Measurements from ENCODE around the gene PPIG. TPM values are rescaled to one million over a fixed set of nuclear protein-coding genes. Genes with fewer than 3 reads are reported as not detected.

PPIG gene
- total and polyA plus RNA-seq, 7 experiments from 2014 or later: 50.6 to 104 (median 73.7) TPM

DNA sequence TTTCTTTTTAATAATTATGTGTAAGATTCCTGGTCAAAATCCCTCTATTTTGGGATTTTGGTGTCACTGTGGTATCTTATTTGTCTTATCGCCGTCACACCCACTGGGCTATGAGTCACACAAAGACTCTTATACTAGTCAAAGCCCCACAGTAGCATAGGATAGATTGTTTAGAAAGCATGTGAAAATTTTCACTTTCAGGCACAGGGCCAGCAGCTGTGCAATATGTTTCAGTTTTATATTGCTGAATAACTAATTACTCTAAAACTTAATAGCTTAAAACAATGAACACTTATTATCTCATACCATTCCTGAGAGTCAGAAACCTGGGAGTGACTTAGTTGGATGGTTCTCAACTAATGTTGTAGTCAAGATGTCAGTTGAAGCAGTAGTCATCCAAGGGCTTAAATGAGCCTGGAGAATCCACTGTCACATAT, 86.1 kb downstream of the PPIG start:
- H3K4me3 Mint-ChIP-seq: no peak overlapping the region
- Histone ChIP-seq H3K4me3 (ENCODE audit: low read length) (no peak overlapping the region), H3K27ac (ENCODE audit: low read depth, low read length) (no peak overlapping the region), H3K9me3 (ENCODE audit: control insufficient read depth in 2 of 3, low read length in 3 of 3) (no peaks in the 10 kb centered on the region), H3K27me3 (ENCODE audit: control insufficient read depth in 2 of 2, insufficient read depth in 2 of 2, low read length in 2 of 2) (no peaks in the 10 kb centered on the region), H3K36me3 (ENCODE audit: control insufficient read depth in 2 of 3, insufficient read depth in 3 of 3, low read length in 3 of 3) (no peaks in the 10 kb centered on the region), H3K4me1 (ENCODE audit: control insufficient read depth in 2 of 2, insufficient read depth in 2 of 2, low read length in 2 of 2) (peaks cover 0 to 2% of the 10 kb centered on the region in 2 donors)
- CTCF ChIA-PET: interaction anchor here (0.6 to 0.7 kb wide), 2 partner anchors 9 to 97 kb away, joined by 3 read pairs; no protein-coding TSS in a partner anchor
- H3K4me1 Mint-ChIP-seq: no peaks in the 10 kb centered on the region
- no peaks in the 10 kb centered on the region for H3K36me3 Mint-ChIP-seq
- no peak overlapping the region for H3K27ac Mint-ChIP-seq
- H3K9me3 Mint-ChIP-seq: peaks cover 0 to 4% (median 0%) of the 10 kb centered on the region in 11 donors
- ATAC-seq (no peak), DNase-seq (no peak)
- intact Hi-C loops (cut with micrococcal nuclease): no loop called here
- POLR2A ChIA-PET: no interaction called here
- peaks cover 8 to 19% (median 10%) of the 10 kb centered on the region in 5 donors for H3K27me3 Mint-ChIP-seq

DNA sequence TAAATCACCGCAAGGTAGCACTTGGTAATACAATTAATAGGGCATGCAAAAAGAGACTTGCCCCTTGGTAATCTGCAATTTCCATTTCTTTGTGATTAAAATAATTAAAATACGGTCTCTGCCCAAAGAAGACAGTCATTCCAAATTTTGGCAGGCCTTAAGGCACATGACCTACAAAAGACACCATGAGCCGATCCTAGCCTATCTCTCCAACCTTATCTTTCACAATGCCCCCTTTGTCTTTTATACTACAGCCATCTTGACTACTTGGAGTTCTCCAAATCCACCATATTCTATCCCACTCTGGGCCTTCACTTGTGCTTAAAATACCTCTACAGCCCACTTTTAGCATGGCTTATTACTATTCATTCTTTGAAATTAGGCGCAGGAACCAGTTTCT, 86.8 kb downstream of the PPIG start:
- H3K27me3 Mint-ChIP-seq: peaks cover 8 to 19% (median 10%) of the 10 kb centered on the region in 5 donors
- intact Hi-C loops (cut with micrococcal nuclease): no loop called here
- peaks cover 0 to 4% (median 0%) of the 10 kb centered on the region in 11 donors for H3K9me3 Mint-ChIP-seq
- no peaks in the 10 kb centered on the region for H3K36me3 ChIP-seq (ENCODE audit: control insufficient read depth in 2 of 3, insufficient read depth in 3 of 3, low read length in 3 of 3)
- H3K4me1 Mint-ChIP-seq: no peaks in the 10 kb centered on the region
- no peaks in the 10 kb centered on the region for H3K4me1 ChIP-seq (ENCODE audit: control insufficient read depth in 2 of 2, insufficient read depth in 2 of 2, low read length in 2 of 2)
- no peak overlapping the region for H3K4me3 ChIP-seq (ENCODE audit: low read length)
- no peaks in the 10 kb centered on the region for H3K27me3 ChIP-seq (ENCODE audit: control insufficient read depth in 2 of 2, insufficient read depth in 2 of 2, low read length in 2 of 2)
- POLR2A ChIA-PET: no interaction called here
- ATAC-seq: no peak
- H3K27ac Mint-ChIP-seq: no peak overlapping the region
- H3K36me3 Mint-ChIP-seq: no peaks in the 10 kb centered on the region
- H3K27ac ChIP-seq (ENCODE audit: low read depth, low read length): no peak overlapping the region
- no peak overlapping the region for H3K4me3 Mint-ChIP-seq
- no peak for DNase-seq
- no peaks in the 10 kb centered on the region for H3K9me3 ChIP-seq (ENCODE audit: control insufficient read depth in 2 of 3, low read length in 3 of 3)
- CTCF ChIA-PET: no interaction called here

DNA sequence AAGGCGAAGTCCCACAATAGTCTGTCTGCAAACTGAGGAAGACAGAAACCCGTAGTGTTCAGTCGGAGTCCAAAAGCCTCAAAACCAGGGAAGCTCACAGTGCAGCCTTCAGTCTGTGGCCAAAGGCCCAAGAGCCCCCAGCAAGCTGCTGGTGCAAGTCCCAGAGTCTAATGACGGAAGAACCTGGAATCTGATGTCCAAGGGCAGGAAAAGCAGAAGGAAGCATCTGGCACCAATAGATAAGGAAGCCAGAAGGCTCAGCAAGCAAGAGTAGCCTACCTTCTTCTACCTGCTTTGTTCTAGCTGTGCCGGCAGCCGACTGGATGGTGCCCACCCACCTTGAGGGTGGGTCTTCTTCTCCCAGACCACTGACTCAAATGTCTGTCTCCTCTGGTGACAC, 88.3 kb downstream of the PPIG start:
- Mint-ChIP-seq H3K27ac (no peak overlapping the region), H3K9me3 (peaks cover 0 to 4% (median 0%) of the 10 kb centered on the region in 11 donors), H3K27me3 (peaks cover 5 to 23% (median 10%) of the 10 kb centered on the region in 5 donors), H3K4me3 (no peak overlapping the region), H3K4me1 (no peaks in the 10 kb centered on the region), H3K36me3 (no peaks in the 10 kb centered on the region)
- CTCF ChIA-PET: no interaction called here
- DNase-seq: no peak
- Histone ChIP-seq H3K4me1 (ENCODE audit: control insufficient read depth in 2 of 2, insufficient read depth in 2 of 2, low read length in 2 of 2) (no peaks in the 10 kb centered on the region), H3K9me3 (ENCODE audit: control insufficient read depth in 2 of 3, low read length in 3 of 3) (no peaks in the 10 kb centered on the region), H3K36me3 (ENCODE audit: control insufficient read depth in 2 of 3, insufficient read depth in 3 of 3, low read length in 3 of 3) (no peaks in the 10 kb centered on the region), H3K4me3 (ENCODE audit: low read length) (no peak overlapping the region), H3K27ac (ENCODE audit: low read depth, low read length) (no peak overlapping the region), H3K27me3 (ENCODE audit: control insufficient read depth in 2 of 2, insufficient read depth in 2 of 2, low read length in 2 of 2) (no peaks in the 10 kb centered on the region)
- no peak for ATAC-seq
- POLR2A ChIA-PET: no interaction called here
- intact Hi-C loops (cut with micrococcal nuclease): no loop called here

DNA sequence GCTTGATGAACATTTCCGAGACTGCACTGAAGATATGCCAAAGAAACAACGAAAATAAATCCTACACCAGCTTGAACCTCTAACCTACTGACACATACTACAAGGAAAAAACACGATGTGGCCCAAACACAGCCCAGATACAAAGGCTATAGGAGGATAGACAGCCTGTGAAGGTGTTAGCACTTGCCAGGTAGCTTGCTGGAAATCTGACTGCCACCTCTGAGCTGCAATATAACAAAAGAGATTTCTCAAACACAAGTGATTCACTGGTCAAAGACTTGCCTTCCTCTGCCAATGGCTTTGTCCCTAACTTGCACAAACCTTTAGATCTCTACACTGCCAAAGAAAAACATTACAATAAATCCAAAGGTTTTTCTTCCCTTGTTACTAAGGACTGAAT, 89.0 kb downstream of the PPIG start:
- H3K36me3 Mint-ChIP-seq: no peaks in the 10 kb centered on the region
- ChIA-PET POLR2A (no interaction called here), CTCF (no interaction called here)
- Histone ChIP-seq H3K4me1 (ENCODE audit: control insufficient read depth in 2 of 2, insufficient read depth in 2 of 2, low read length in 2 of 2) (no peaks in the 10 kb centered on the region), H3K9me3 (ENCODE audit: control insufficient read depth in 2 of 3, low read length in 3 of 3) (no peaks in the 10 kb centered on the region), H3K36me3 (ENCODE audit: control insufficient read depth in 2 of 3, insufficient read depth in 3 of 3, low read length in 3 of 3) (no peaks in the 10 kb centered on the region), H3K27ac (ENCODE audit: low read depth, low read length) (no peak overlapping the region), H3K27me3 (ENCODE audit: control insufficient read depth in 2 of 2, insufficient read depth in 2 of 2, low read length in 2 of 2) (no peaks in the 10 kb centered on the region), H3K4me3 (ENCODE audit: low read length) (no peak overlapping the region)
- intact Hi-C loops (cut with micrococcal nuclease): no loop called here
- DNase-seq (no peak), ATAC-seq (no peak)
- no peak overlapping the region for H3K27ac Mint-ChIP-seq
- H3K4me1 Mint-ChIP-seq: no peaks in the 10 kb centered on the region
- H3K9me3 Mint-ChIP-seq: peaks cover 0 to 4% (median 0%) of the 10 kb centered on the region in 11 donors
- no peak overlapping the region for H3K4me3 Mint-ChIP-seq
- H3K27me3 Mint-ChIP-seq: peaks cover 5 to 23% (median 10%) of the 10 kb centered on the region in 5 donors

DNA sequence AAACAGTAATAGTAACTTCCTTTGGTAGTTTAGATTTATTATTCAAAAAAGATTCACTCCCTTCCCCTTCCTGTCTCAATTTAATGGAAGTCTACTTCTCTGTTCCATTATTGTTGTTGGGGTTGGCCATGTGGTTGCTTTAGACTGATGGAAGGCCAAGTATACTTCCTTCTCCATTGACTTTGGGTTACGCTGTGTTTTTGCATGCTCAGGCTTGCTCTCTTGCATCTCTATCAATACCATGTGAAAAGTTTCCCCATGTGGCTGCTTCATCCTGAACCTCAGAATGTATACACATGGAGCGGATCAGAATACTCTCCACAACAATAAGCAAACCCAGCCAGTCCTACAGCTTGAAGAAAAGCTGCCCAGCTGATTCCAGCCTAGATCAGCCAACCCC, 89.8 kb downstream of the PPIG start:
- H3K36me3 ChIP-seq (ENCODE audit: control insufficient read depth in 2 of 3, insufficient read depth in 3 of 3, low read length in 3 of 3): no peaks in the 10 kb centered on the region
- no peaks in the 10 kb centered on the region for H3K36me3 Mint-ChIP-seq
- no peak overlapping the region for H3K27ac ChIP-seq (ENCODE audit: low read depth, low read length)
- no peaks in the 10 kb centered on the region for H3K9me3 ChIP-seq (ENCODE audit: control insufficient read depth in 2 of 3, low read length in 3 of 3)
- H3K9me3 Mint-ChIP-seq: peaks cover 0 to 3% (median 0%) of the 10 kb centered on the region in 11 donors
- no peak for DNase-seq
- POLR2A ChIA-PET: no interaction called here
- intact Hi-C loops (cut with micrococcal nuclease): no loop called here
- CTCF ChIA-PET: no interaction called here
- H3K27ac Mint-ChIP-seq: no peak overlapping the region
- H3K4me1 Mint-ChIP-seq: no peaks in the 10 kb centered on the region
- no peak for ATAC-seq
- no peaks in the 10 kb centered on the region for H3K4me1 ChIP-seq (ENCODE audit: control insufficient read depth in 2 of 2, insufficient read depth in 2 of 2, low read length in 2 of 2)
- peaks cover 5 to 23% (median 10%) of the 10 kb centered on the region in 5 donors for H3K27me3 Mint-ChIP-seq
- no peaks in the 10 kb centered on the region for H3K27me3 ChIP-seq (ENCODE audit: control insufficient read depth in 2 of 2, insufficient read depth in 2 of 2, low read length in 2 of 2)
- no peak overlapping the region for H3K4me3 Mint-ChIP-seq
- no peak overlapping the region for H3K4me3 ChIP-seq (ENCODE audit: low read length)

DNA sequence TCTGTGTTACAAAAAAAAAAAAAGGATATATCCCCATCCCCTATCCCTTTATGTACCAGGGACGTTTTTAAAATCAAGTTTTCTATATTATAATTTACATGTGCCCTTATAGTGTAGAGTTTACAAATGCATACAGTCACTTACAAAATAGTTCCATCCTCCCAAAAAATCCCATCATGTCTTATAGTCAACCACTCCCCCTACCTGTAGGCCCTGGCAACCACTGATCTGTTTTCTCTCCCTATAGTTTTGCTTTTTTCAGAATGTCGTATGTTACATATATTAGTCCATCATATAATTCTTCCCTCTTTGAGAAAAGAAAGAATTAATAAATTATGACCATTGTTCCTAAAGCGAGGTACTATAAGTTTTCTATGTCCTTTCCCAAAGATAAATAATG, 92.2 kb downstream of the PPIG start:
- no peaks in the 10 kb centered on the region for H3K27me3 ChIP-seq (ENCODE audit: control insufficient read depth in 2 of 2, insufficient read depth in 2 of 2, low read length in 2 of 2)
- no peak overlapping the region for H3K27ac ChIP-seq (ENCODE audit: low read depth, low read length)
- H3K27me3 Mint-ChIP-seq: peaks cover 8 to 27% (median 11%) of the 10 kb centered on the region in 5 donors
- no peaks in the 10 kb centered on the region for H3K9me3 ChIP-seq (ENCODE audit: control insufficient read depth in 2 of 3, low read length in 3 of 3)
- ATAC-seq (no peak), DNase-seq (no peak)
- peaks cover 0 to 9% (median 0%) of the 10 kb centered on the region in 11 donors for H3K9me3 Mint-ChIP-seq
- H3K27ac Mint-ChIP-seq: no peak overlapping the region
- ChIA-PET CTCF (no interaction called here), POLR2A (no interaction called here)
- H3K36me3 ChIP-seq (ENCODE audit: control insufficient read depth in 2 of 3, insufficient read depth in 3 of 3, low read length in 3 of 3): no peaks in the 10 kb centered on the region
- no peak overlapping the region for H3K4me3 Mint-ChIP-seq
- no peak overlapping the region for H3K4me3 ChIP-seq (ENCODE audit: low read length)
- no peaks in the 10 kb centered on the region for H3K4me1 Mint-ChIP-seq
- H3K36me3 Mint-ChIP-seq: peaks cover 0 to 2% (median 0%) of the 10 kb centered on the region in 5 donors
- no peaks in the 10 kb centered on the region for H3K4me1 ChIP-seq (ENCODE audit: control insufficient read depth in 2 of 2, insufficient read depth in 2 of 2, low read length in 2 of 2)
- intact Hi-C loops (cut with micrococcal nuclease): no loop called here

DNA sequence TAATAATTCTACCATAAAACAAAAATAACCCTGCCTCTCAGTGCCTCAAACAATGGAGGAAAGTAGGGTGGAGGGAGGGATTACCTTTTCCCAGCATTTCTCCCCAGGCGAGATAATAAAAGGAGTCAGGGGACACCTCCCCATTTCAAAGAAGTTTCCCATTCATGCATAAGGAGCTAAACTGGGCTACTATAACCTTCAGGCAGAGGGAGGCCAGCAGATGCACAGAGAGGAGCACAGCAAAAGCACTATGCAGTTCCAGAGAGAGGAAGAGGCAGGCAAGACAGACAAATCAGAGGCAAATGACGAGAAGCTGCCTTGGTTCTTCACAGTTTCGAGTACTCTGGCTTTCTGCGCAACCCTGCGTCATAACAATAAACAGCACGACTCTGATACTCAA, 92.7 kb downstream of the PPIG start:
- ChIA-PET CTCF (no interaction called here), POLR2A (no interaction called here)
- H3K4me3 ChIP-seq (ENCODE audit: low read length): no peak overlapping the region
- intact Hi-C loops (cut with micrococcal nuclease): no loop called here
- no peak for ATAC-seq
- peaks cover 0 to 2% (median 0%) of the 10 kb centered on the region in 5 donors for H3K36me3 Mint-ChIP-seq
- no peak for DNase-seq
- no peak overlapping the region for H3K27ac ChIP-seq (ENCODE audit: low read depth, low read length)
- no peaks in the 10 kb centered on the region for H3K36me3 ChIP-seq (ENCODE audit: control insufficient read depth in 2 of 3, insufficient read depth in 3 of 3, low read length in 3 of 3)
- no peaks in the 10 kb centered on the region for H3K4me1 Mint-ChIP-seq
- no peaks in the 10 kb centered on the region for H3K4me1 ChIP-seq (ENCODE audit: control insufficient read depth in 2 of 2, insufficient read depth in 2 of 2, low read length in 2 of 2)
- peaks cover 8 to 30% (median 11%) of the 10 kb centered on the region in 5 donors for H3K27me3 Mint-ChIP-seq
- H3K27me3 ChIP-seq (ENCODE audit: control insufficient read depth in 2 of 2, insufficient read depth in 2 of 2, low read length in 2 of 2): no peaks in the 10 kb centered on the region
- no peak overlapping the region for H3K27ac Mint-ChIP-seq
- no peak overlapping the region for H3K4me3 Mint-ChIP-seq
- peaks cover 0 to 9% (median 0%) of the 10 kb centered on the region in 11 donors for H3K9me3 Mint-ChIP-seq
- H3K9me3 ChIP-seq (ENCODE audit: control insufficient read depth in 2 of 3, low read length in 3 of 3): no peaks in the 10 kb centered on the region

All from naive thymus-derived CD4-positive, alpha-beta T cell (primary cell).